HTERT RPE-1 (cell line): ENCODE data around the gene OR2A1.
"Not testable (repeated sequence)": the region's sequence is repeated elsewhere in the genome, so short reads cannot be mapped to it uniquely, and the experiment has no call there.

Source experiments
- in situ Hi-C: fragments of 300-500 bp; cut with MboI; formaldehyde crosslinking; loops from 4 replicates; pipeline ENCODE4 v1.14.3; 2020; ENCODE audit warnings: low sequenced_read_pairs

OR2A1 gene

DNA sequence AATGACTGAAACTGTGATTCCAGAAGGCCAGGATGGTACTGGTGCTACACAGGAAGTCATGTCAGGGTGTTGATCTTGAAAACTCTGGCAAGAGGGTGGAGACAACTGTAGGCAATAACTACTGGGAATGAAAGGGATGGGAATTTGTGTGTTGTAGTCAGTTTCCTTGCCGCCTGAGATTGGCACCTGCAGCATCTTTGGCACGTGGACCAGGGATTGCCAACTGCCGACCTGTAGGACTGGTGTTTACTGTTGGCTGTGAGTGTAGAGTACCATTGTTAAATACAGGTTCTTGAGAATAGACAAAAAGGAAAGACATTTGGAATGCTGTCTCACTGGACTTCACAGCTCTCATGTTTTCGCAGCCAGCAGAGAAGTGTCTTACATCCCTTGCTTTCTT is 11.1 kb downstream of the OR2A1 start:
- in situ Hi-C loops = not testable (repeated sequence)

DNA sequence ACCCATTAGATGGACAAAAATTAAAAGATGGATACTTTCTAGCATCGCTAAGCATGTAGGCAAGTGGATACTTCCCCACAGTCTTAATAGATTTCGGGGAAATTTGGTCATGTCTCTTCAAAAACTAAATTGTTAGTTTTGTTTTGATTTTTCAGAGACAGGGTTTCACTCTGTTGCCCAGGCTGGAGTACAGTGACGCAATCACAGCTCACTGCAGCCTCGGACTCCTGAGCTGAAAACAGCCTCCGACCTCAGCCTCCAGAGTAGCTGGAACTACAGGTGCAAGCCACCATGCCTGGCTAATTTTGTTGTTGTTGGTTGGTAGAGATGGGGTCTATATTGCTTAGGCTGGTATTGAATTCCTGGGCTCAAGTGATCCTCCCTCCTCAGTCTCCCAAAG is 13.6 kb downstream of the OR2A1 start:
- in situ Hi-C loops = not testable (repeated sequence)

DNA sequence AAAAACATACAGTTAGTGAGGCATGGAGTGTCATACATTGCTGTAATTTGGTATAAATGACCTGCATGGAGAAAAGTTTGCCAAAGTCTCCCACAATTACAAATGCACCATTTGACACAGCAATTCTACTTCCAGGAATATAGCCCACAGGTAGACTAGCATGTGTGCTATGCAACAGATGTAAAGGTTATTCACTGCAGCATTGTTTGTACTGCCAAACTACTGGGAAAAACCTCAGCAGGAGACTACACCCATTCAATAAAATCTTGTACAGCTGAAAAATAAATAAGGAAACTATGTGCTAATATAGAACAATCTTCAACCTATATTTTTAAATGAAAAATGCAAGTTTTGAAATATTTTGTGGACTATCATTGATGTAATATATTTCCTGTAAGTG is 17.8 kb downstream of the OR2A1 start:
- in situ Hi-C loops = not testable (repeated sequence)

DNA sequence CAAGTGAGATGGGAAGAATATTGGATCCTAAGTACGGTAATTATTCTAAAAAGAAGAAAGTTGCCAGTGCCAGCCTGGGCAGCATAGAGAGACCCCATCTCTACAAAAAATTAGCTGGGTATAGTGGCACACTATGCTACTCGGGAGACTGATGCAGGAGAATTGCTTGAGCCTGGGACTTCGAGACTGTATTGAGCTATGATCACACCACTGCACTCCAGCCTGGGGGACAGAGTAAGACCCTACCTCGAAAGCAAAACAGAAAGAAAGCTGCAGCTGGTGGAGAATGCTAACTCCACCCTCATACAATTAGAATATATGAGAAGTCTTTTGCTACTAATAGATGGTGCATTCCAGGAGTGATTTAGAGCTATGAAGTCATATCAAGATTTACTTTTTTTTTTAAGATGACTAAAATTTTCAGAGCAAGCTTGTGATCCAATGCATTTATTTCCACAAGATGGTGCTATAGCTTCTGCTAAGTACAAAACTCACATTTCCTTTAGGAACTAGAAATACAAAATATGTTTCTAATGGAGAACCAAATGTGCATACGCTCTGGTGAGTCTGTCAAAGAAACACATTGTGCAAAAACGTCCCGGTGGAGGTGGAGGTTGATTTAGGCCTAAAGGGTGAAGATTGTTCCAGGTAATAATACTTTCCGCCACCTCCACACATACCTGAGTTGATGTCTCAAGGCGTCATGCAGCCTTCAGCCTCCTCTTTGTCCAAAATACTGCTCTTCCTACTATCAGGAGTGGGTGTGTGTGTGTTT is 19.2 kb downstream of the OR2A1 start:
- in situ Hi-C loops = not testable (repeated sequence)

DNA sequence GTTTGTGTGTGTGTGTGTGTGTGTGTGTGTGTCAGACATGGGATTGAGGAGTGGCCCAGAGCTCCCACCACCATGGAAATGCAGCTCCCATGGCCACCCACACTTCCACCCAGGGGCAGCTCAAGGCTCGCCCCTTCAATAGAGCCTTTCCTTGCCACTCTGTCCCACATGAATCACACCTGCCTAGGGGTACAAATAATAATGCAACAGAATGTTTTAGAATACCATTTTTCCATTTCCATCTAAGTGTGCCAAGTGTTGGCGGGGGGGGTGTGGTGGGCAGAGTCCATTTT is 19.7 kb downstream of the OR2A1 start:
- in situ Hi-C loops = not testable (repeated sequence)

DNA sequence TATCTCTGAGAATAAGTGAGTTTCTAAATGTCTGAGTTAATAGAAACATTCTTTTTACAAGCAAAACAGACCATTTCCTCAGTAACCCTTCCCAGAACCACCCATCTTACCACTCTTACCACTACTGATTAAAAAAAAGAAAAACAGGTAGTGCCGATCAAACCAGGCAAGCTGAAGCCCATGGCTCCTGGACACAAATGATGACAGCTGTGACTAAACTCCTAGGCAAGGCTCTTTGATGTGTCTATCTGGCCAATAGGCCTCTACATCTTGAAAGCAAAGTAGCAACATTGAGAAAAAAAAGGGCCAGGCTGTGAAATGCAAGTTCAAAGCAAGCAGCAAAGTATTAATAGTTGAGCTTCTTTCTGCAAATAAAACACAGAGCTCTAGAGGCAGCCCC is 36.4 kb downstream of the OR2A1 start:
- in situ Hi-C loops = not testable (repeated sequence)

DNA sequence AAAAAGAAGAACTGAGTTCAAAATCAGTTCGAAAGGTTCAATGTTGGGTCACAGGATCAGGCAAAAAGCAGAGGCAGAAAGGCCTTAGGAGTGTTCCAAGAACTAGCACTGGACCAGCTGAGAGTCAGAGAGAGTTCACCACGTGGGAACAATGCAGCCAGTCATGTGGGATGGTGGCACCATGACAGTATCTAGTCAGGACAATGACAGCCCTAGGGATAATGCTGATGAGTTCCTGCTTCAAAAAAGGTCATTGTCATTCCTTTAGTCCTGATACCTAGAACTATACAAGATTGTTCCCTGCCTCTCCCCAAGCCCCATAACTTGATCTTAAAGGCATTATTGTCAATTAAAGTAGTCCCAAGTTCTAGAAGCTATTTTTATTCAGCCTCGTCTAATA is 39.4 kb downstream of the OR2A1 start:
- in situ Hi-C loops = not testable (repeated sequence)

DNA sequence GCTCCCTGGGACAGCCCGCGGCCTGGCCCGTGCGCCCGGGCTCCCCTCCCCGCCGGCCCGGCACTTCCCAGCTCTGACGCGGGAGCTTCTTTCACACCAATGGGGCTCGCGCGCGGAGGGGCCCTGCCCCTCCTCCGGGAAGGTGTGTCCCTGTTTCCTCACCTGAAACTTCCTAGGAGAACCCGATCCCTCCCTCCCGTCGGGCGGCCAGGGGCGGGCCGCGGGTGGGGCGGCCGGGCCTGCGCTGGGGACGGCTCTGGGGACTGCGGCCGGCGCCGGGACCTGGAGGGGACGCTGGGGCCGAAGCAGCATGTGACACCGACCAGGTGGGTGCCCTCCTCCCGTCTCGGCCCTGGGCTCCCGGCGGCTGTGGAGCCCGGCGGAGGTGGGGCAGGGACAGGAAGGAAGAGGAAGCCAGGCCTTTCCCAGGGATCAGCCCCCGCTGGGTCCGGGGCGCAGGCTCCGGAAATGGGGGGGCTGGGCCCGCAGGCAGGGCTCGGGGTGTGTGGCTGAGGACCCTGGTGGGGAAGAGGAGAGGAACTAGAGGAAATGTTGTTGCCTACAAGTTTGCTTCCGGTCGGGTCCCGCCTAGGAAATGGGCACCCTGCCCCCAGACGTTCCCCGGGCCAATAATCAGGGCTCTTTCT is 43.1 kb downstream of the OR2A1 start, which contains the start of gene ARHGEF5:
ARHGEF5 (plus strand) TSS at position 227 of the 647 bp plus-strand sequence. CDS start 7,268 bp downstream, outside the sequence.
- in situ Hi-C loops = not testable (repeated sequence)

DNA sequence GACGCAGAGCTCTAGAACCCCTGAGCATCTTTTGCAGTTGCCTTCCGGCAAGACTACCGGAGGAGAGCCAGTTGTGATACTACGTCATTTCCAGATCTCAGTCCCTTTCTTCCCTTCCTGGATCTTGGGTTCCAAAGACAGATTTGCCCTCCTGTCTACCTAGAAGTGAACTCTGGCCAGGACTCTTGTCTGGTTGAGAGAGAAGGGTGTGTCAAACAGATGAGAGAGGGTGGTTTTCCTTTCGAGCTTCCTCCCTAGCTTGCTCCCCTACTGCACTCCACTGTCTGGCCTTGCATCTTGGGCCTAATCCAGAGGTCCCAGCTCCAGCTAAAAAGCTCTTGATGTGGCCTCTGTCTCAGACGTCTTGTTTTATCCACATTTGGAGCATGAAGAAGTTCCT is 44.0 kb downstream of the OR2A1 start:
- in situ Hi-C loops = not testable (repeated sequence)

DNA sequence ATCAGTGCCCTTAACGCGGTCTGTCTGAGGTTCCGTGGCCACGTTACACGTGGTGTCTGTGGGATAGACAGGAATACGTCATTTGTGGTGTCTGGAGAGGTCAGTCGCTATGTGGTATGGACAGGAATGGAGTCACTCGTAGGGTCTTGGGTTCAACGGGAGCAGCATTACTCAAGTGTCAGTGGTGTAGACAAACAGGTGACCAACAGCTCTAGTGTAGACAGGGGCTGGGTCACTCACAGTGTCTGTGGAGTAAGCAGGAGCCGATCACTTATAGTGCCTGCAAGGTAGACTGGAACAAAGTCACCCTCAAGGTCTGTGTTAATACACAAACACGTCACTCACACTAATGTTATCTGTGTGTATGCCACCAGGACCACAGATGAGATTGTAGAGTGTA is 44.6 kb downstream of the OR2A1 start:
- in situ Hi-C loops = not testable (repeated sequence)

DNA sequence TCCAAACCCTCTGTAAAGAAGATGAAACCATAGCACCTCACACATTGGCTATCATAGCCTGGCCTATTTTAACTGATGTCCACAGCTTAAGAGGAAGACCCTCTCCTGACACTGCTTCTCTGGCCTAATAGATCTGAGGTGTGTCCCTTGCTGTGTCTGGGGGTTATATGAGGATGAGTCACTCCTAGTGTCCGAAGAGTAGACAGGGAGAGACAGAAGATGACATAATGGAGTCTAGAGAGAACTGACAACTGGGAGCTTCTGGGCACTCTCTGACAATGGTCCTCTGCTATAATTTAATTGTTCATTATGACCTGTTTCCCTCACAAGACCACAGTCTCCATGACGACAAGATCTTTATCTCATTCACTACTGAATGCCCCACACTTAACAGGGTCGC is 49.8 kb downstream of the OR2A1 start:
- in situ Hi-C loops = not testable (repeated sequence)

DNA sequence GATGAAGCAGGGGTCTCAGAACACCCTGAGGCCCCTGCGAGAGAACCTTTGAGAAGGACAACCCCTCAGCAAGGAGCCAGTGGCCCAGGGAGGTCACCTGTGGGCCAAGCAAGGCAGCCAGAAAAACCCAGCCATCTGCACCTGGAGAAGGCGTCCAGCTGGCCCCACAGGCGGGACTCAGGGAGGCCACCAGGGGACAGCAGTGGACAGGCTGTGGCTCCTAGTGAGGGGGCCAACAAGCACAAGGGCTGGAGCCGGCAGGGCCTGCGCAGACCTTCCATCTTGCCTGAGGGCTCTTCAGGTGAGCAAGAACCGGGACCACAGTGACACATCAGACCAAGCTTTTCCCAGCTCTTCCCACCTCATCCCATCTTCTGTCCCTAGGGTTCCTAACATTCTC is 53.3 kb downstream of the OR2A1 start:
- in situ Hi-C loops = not testable (repeated sequence)

DNA sequence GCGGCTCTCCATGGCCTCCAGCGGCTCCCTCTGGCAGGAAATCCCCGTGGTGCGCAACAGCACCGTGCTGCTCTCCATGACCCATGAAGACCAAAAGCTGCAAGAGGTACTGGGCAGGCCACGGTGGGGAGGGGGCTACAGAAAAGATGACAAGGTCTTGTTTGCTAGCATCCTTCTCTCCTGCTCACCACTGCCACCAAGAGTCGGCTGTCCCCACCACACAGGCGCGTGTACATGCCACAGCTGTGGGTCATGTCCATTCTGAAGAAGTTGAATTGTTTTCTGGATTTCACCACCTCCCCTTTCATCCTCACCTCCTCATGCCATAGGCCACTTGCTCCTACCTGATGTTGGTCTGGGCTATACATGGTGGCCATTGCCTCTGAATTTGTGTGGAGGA is 55.0 kb downstream of the OR2A1 start:
- in situ Hi-C loops = not testable (repeated sequence)

DNA sequence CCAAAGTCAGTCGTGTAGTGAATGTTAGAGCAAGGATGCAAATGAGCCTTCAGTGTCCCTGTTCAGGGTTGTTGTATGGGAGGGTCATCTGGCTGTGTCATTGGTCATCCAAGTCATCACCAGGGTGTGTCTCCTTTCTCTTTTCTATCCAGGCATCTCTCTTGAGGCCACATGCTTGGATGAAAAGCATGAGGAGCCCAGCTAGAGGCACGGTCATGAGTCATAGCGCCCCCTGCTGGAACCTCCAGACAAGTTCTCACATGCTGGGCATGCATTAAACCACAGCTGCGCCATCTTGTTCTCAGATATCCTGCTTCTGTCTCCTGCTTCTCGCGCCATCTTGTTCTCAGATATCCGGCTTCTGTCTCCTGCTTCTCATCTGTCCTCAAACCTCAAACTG is 57.0 kb downstream of the OR2A1 start:
- in situ Hi-C loops = not testable (repeated sequence)
